Suprapubic skin (tissue), 4 donors: ENCODE data around the gene CAMSAP1.

Experiments
- CTCF ChIP-seq, 2 donors: fragments of 200-600 bp in 1 of 2; fragments of 450-650 bp in 1 of 2; sonication (generic) in 1 of 2; IDR thresholded peaks; one replicate each; pipeline ENCODE4 v1.5.1; 2016 to 2019; ENCODE audit warnings: antibody characterized with exemption in 2 of 2, mild to moderate bottlenecking in 1 of 2, moderate library complexity in 1 of 2
- EP300 ChIP-seq: sonication (generic); formaldehyde crosslinking; IDR thresholded peaks from one replicate; pipeline ENCODE4 v1.6.1; 2017; ENCODE audit warnings: antibody characterized with exemption
- POLR2A ChIP-seq, 2 donors: fragments of 450-650 bp; IDR thresholded peaks; one replicate each; pipeline ENCODE4 v1.6.1; 2017; ENCODE audit warnings: antibody characterized with exemption in 2 of 2, mild to moderate bottlenecking in 2 of 2, moderate library complexity in 2 of 2
- POLR2AphosphoS5 ChIP-seq, 3 donors: sonication (generic); formaldehyde crosslinking; IDR thresholded peaks; one replicate each; pipeline ENCODE4 v1.6.1; 2017; ENCODE audit warnings: antibody characterized with exemption in 3 of 3

GRCh38 chr9:135956802-135957174 lies 49.4 kb upstream of the CAMSAP1 start:
- no peak for TF ChIP-seq CTCF (IDR thresholded peaks at IDR 0.05)
- TF ChIP-seq POLR2A (IDR thresholded peaks at IDR 0.05) = no peak
- no peak for TF ChIP-seq POLR2AphosphoS5 (IDR thresholded peaks at IDR 0.05)
- no peak for TF ChIP-seq EP300
